H1 (cell line): Measurements from ENCODE around the gene GALNTL6. TPM values are rescaled to one million over a fixed set of nuclear protein-coding genes. Genes with fewer than 3 reads are reported as not detected.

Experiments used
- EGR1 ChIP-seq: IDR thresholded peaks from 2 replicates; pipeline ENCODE4 v1.6.1; 2011; ENCODE audit warnings: low read depth, low read length, borderline replicate concordance
- polyA plus RNA-seq, 7 experiments: library from polyadenylated mRNA; depleted of rRNA in 3 of 7; stranded (reverse) in 5 of 7; unstranded in 2 of 7; fragments of >200 nt in 5 of 7; fragments of 200-250 nt in 2 of 7; gene quantifications; 1 replicate in 5 of 7; 2 replicates in 1 of 7; 4 replicates in 1 of 7; pipeline versions ENCODE4 v1.2.1 to v1.2.3, GENCODE V29; 2011 to 2013; ENCODE audit warnings: missing spikeins in 2 of 7, mixed read lengths in 2 of 7
- total RNA-seq: library from RNA; stranded (reverse); fragmentation: NEBNext Ultra II Directional; extraction: Animal tissue kit (Norgen Biotek cat#: 25700); gene quantifications from 2 replicates; pipeline ENCODE4 v1.2.1, GENCODE V29; 2021

GALNTL6 gene
- total and polyA plus RNA-seq, 2 of the 8 experiments (the other 6 are each of a cell fraction or from before 2014, with no cell fraction given) = 0.03 to 0.32 TPM

GRCh38 chr4:173046144-173046543 lies 1232.9 kb downstream of the GALNTL6 start (continued):
- TF ChIP-seq EGR1 = no peak
